A673 (cell line): Measurements from ENCODE around the gene RNF217.

Experiments used
- EZH2 ChIP-seq: fragments of 200-600 bp; sonication (generic); IDR thresholded peaks from 2 replicates; pipeline ENCODE4 v1.6.1; 2017; ENCODE audit warnings: borderline replicate concordance, low read depth, mild to moderate bottlenecking, mixed read lengths, antibody characterized with exemption, low read length; ENCODE audit not compliant: poor library complexity, severe bottlenecking
- TF ChIP-seq, protein P1 (sequence below): fragments of 300-800, 200-600 bp; sonication (generic); conservative IDR thresholded peaks from 2 replicates; pipeline ENCODE4 v1.5.1; 2017; ENCODE audit warnings: low read depth, mild to moderate bottlenecking, antibody characterized with exemption, low read length, moderate library complexity, mixed read lengths

GRCh38 chr6:125044667-125045066 lies 82.4 kb downstream of the RNF217 start:
- TF ChIP-seq, protein P1, sequence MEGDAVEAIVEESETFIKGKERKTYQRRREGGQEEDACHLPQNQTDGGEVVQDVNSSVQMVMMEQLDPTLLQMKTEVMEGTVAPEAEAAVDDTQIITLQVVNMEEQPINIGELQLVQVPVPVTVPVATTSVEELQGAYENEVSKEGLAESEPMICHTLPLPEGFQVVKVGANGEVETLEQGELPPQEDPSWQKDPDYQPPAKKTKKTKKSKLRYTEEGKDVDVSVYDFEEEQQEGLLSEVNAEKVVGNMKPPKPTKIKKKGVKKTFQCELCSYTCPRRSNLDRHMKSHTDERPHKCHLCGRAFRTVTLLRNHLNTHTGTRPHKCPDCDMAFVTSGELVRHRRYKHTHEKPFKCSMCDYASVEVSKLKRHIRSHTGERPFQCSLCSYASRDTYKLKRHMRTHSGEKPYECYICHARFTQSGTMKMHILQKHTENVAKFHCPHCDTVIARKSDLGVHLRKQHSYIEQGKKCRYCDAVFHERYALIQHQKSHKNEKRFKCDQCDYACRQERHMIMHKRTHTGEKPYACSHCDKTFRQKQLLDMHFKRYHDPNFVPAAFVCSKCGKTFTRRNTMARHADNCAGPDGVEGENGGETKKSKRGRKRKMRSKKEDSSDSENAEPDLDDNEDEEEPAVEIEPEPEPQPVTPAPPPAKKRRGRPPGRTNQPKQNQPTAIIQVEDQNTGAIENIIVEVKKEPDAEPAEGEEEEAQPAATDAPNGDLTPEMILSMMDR, result no peak
- no peak for TF ChIP-seq EZH2
